Activated CD4-positive, alpha-beta T cell treated with anti-CD3 and anti-CD28 coated beads, Interleukin-2, amount 50 U/mL, for 24 hours (primary cell): ENCODE results near the gene TRMT1.

Source experiments
- DNase-seq, 2 donors: peaks; one replicate each; pipeline ENCODE4 v3.0.0-alpha.2; 2020; ENCODE audit warnings: low read depth in 1 of 2, low spot score in 1 of 2

The TRMT1 gene

DNA sequence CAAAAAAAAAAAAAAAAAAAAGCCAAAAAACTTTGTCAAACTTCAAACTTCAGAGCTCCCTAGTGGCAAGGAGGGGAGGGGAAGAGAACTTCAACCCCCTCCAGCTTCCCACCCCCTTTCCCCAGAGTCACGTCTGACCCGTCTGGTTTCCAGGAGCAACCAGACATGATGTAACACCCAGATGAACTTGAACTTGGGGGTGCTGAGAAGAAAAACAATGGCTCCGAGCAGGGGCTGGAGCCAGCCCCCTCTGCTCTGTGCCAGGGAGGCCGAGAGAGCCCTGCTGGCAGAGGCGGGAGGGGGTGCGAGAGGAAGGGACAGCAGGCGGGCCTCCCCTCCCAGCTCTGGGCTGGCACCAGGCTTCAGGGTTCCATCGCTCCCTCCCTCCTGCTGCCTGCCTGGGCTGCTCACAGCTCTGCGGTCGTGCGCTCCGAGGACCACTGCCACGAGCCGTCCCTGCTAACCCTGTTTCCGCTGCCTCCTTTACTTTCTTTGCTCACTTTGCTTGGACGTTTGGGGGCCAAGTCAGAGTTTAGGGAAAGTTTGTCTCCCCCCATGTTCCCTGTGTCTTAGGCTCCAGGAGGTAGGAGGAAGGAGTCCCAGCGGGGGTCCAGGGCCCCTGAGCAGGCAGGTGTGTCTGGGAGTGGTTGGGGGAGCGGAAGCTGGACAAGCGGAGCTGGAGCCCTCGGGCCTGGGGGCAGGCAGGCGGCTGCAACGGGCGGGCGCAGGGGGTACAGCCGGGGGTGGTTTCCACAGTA is 25.0 kb downstream of the TRMT1 start:
- DNase-seq: no peak

DNA sequence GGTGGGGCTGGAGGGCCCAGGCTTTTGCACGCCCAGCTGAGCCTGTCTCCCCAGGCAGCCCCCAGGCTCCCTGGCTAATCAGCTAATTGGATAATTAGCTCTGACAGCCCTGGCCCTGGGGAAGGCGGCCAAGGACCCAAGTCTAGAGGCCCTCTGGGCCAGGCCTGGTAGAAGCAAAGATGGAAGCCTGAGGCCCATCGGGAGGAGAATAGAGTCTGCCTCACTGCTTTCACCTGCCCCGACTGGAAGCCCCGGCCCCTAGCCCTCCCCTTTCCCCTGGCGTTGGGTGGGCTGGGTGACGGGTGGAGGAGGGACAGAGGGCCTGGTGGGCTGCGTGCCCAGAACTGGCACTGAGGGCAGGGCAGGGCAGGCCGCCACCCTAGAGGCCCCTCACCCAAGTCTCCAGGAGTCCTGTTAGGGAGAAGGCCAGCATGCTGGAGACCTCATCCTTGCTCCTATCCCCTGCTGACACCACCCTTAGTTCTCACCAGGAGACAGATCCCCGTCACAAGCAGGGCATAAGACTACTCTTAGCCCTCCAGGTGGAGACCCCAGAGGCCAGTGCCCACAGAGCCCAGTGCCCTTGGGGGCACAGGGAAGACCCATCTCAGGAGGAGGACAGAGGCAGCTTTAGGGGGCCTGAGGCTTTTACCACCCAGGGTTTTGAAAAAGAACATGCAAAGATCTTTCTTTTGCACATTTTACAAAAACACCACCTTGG is 25.9 kb downstream of the TRMT1 start:
- no peak for DNase-seq

DNA sequence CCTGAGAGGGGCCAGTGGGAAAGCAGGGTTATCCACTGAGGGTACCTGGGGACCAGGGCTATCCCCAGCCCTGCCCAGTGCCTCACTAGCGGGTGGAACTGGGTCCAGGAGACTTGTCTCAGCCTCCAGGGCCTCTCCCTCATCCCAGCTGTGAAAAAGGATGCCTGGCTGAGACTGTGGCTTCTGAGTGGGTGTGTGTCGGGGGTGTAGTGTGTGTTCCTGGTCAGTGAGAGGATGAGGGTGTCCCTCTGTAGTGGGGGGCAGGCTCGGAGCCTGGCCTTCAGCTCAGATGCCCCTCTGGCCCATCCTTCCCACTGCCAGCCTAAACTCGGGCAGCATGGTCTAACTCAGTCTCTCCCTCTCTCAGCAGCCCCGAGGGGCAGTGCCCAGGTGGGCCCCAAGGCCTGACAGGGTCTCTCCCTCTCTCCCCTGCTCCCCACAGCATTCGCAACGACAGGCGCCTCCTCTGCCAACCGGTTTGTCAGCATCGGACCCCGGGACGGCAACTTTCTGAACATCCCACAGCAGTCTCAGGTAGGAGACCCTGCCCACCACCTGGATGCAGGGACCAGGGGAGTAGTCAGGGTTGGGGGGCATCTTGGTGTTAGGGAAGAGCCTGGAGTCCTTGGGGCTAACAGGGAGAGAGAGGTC is 26.6 kb downstream of the TRMT1 start:
- DNase-seq: no peak

DNA sequence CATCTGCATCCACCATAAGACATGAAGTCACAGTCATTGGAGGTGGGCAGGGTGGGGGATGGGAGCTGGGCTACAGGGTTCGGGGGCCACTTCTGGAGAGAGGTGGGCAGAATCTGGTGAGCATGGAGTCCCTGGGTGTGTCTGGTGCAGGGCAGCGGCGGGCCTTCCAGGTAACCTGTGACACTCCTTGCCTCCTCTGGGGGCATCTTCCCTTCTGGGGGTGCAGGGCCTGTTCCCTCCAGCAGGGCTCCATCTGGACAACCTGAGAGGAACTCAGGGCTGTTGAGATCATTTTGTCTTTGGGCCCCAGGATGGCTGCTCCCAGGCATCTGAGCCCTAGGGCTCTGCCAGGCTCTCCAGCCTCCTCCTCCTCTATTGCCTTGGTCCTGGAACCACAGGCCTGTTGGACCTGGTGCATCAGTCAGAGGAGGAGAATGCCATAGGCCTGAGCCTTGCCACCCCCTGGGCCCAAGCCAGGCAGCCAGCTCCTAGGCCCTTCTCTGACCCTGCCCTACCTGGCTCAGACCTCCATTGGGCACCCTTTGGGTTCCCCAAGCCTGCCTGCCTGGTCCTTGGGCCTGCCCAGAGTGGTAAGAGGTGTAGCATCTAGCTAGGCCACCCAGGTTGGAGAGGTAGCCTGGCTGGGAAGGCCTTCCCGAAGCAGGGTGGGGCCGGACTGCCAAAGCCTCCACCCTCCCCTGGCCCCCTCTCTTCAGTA is 27.2 kb downstream of the TRMT1 start:
- DNase-seq: no peak

DNA sequence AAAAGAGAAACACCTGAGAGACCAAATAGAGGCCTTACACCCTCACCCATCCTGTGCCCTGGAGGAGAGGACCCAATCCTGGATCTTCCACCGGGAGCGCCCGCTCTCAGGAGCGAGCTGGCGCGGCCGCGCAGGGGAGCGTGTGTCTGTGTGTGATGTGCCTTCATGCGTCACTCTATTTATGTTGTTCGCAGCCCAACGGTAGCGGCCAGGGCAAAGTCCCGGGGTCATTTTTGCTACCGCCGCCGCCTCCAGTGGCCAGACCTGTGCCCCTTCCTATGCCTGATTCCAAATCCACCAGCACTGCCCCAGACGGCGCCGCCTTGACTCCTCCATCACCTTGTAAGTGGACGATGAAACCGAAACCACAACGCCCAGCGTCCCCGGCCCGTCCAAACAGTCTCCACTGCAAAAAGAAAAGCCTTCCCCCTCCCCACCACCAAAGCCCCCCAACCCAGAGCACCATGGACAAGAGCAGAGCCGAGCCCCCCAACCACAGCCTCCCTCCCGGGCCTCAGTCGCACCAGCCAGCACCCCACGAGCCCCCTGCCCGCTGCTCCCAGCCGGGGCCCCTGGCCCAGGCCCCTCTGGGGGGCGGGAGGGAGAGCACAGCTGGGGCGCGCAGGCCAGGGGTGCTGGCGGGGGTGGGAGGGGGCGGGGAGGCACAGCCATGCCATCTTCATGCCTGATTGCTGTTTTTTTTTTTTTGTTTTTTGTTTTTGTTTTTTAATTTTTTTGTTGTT is 28.6 kb downstream of the TRMT1 start:
- DNase-seq: no peak

DNA sequence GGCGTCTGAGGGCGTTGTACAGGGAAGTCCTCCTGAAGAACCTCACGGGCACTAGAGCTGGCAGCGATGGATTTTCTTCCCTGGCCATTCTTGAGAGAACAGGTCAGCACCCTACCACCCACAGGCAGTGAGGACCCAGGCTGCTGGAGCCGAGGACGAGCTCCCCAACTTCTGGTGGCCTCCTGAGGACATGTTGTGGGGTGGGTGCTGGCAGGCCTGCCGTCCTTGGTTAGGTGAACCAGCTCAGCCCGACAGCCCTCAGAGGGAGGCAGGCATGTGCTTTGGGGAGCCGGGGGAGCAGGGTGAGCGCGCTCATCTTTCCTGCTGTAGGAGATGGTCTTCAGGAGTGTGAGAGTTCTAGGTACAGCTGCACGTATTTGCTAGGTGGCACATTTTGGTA is 29.2 kb downstream of the TRMT1 start:
- no peak for DNase-seq

DNA sequence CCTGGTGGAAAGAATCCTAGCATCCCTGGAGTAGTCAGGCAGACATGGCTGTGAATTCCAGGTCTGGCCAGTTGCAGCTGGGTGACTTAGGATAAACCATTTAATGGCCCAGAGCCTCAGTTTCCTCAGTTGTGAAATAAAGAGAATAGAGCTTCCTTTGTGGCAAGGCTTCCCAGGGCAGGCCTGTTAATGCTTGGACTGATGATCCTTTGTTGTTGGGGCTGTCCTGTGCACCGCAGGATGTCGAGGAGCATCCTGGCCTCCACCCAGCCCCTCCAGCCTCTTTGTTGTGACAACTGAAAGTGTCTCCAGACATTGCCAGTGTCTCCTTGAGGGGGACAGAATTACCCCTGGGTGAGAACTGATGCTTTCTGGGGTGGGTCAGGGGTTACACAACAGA is 30.2 kb downstream of the TRMT1 start:
- DNase-seq: no peak

DNA sequence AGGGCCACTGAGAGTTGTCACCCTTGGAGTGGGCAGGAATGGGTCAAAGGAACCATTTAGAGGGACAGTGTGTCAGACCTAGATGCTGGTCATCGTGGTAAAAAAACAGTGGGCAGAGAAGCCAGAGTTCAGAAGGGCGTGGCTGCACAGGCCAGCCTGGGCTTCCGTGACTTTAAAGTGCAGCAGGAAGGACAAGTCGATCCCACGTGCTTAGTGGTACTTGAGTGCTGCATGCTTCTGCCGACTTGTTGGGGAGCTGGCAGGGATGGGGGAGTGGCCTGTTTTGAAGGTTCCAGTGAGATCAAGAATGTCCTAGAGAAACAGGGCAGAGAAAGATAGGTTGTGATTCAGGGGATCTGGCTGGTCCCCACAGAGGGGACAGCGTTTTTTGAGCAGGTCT is 30.9 kb downstream of the TRMT1 start:
- no peak for DNase-seq

DNA sequence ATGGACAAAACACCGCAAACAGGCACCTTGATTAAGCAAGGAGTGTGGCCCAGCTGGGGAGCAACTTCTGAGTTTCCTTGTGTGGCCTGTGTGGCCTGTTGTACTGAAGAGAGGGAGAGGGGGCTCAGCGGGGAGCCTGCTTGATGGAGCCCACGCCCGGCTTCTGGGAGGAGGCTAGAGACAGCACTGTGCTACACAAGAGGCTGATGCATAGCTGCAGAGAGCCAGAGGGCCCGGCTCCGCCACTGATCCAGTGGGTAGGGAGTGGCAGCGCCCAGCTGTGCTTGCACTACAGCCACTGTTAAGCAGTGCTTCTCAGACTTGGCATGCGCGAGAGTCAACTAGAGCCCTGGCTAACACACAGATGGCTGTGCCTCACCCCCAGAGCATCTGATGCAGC is 32.9 kb downstream of the TRMT1 start:
- no peak for DNase-seq

DNA sequence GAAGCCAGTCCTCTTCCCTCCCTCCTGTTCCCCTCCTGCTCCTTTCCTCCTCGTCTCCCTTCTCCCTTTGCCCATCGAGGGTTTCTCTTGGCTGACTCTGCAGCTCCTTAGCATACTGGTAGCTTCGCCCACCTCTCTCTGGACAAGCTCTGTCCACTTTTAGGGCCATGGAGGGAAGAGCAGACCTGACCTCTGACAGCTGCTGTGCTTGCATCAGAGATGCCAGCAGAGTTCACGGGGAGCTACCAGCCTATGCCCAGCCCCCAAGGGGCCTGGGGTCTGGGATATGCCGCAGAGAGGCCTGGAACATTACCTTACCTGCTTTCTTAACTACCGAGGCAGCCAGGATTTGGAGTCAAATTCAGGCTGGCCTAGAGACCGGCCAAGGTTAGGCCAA is 33.5 kb downstream of the TRMT1 start:
- DNase-seq: no peak

DNA sequence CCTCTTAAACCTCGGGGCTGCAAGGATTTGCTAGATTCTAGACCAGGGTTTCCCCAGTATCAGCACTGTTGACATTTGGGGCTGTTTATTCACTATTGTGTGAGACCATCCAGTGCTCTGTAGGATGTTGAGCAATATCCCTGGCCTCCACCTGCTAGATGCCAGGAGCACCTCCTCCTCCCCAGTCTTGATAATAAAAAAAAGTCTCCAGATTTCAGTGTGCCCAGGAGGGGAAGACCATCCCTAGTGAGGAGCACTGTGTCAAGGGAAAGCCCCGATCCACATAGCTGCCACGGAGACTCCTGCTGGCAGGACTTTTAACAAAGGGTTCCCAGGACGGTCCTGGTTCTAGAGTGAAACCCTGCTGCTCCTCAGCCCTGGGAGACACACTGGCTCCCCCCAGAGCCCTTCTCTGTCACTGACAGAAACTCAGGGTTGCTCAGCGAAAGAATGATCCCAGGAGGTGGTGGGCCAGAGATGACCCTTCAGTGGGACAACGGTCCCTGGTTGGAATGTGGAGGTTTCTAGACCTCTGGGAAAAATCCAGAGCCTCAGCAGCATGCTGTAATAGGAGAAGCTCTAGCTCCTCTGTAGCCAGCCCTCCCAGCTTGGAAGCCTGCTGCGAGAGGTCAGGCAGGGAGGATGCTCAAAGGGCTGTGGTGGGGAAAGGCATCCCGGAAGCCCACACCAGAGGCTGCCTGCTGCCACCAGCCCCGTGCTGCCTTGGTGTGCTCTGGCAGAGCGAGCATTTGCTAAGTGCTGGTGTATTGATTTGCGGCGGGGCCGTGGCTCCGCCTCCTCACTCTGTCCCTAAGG is 34.1 kb downstream of the TRMT1 start:
- no peak for DNase-seq

DNA sequence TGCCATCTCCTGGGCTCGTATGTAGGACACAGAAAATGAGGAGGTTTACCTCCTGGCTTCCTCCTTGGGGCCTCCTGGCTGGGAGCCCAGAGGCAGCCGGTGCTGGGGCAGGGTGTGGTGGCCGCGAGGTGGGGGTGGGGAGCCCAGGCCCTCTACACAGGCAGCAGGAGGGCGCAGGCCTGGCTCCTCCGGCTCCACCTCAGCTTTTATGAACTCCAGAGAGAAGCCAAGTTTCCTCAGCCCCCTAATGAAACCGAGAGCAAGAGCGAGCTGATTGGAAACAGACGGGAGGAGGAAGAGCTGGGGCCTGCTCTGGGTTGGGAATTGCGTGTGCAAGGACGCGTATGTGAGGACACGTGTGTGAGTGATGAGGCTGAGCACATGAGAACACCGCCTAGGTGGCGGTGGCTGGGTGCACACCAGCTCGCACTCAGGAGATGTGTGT is 37.0 kb downstream of the TRMT1 start:
- no peak for DNase-seq

DNA sequence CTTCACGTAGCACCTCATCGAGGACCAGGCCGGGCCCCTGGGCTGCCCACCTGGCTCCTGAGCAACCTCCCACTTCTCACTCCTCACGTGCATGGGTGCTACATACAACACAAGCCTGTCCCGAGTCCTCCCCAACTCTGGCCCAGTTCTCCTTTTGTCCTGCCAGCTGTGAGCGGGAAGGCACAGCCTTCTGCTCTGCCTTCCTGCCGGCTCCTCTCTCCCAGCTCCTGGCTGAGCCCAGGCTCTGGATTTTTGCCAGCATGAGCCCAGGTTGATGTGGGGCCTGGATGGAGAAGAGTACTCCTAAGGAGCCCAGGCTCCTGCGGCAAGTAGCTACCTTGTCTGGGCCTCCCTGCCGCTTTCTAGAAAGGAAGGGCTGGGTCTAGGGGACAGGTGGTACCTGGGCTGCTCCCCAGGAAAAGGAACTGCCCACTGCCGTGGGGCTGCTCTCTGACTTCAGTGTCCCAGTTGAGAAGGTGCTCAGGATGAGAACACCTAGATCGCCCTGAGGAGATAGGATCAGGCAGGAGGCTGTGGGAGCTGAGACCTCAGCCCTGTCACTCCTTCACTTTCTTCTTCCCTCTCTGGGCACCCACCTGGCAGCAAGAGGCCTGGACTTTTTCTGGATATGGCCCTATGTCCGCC is 37.5 kb downstream of the TRMT1 start:
- DNase-seq: no peak

DNA sequence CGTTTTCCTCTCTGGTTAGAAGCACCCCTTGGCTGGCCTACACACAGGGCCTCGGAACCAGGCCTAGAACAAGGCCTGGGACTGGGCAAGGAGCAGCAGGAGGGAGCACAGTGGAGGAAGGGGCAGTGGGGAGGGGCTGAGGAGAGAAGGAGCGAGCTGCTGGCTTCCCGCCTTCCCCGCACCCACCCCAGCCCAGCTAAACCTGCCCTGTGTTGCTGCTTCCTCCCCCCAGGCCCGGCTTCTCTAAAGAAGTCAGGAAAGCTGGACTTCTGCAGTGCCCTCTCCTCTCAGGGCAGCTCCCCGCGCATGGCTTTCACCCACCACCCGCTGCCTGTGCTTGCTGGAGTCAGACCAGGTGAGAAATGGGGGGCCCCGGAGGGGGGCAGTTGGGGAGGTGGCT is 38.2 kb downstream of the TRMT1 start:
- no peak for DNase-seq

DNA sequence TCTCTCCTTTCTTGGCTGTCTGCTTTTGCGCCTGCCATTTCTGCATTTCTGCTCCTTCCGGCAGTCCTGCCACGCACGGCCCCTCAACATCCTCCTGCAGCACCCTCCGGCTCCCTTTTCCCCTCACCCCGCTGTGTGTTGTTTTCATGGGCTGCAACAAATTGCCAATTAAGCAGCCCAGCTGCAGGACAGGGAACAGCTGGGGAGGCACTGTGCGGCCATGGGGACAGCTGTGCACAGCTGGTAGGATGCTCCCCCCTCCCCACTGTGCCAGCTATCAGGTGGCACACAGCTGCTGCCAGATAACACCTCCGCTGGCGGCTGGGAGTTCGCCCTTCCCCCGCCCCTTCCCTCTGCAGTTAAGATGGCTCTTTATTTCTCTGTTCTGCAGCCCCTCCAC is 39.3 kb downstream of the TRMT1 start:
- no peak for DNase-seq

DNA sequence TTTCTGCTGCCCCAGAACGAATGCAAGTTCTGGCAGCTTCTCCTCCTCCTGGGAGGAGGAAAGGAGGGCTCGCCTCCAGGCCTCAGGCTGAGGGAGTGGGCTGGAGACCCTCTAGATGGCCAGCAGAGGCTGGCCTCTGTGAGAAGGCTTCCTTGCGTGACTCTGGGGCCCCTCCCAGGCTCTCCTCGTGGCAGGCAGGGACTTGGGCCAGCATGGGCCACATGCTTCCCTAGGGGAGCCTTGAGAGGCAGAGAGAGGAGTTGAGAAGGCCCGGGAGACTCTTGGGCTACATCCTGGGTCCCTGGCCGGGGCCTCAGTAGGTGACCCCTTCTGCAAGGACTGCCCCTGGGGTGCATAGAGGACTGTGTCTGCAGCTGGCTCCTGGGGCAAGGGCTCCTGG is 39.8 kb downstream of the TRMT1 start:
- no peak for DNase-seq

DNA sequence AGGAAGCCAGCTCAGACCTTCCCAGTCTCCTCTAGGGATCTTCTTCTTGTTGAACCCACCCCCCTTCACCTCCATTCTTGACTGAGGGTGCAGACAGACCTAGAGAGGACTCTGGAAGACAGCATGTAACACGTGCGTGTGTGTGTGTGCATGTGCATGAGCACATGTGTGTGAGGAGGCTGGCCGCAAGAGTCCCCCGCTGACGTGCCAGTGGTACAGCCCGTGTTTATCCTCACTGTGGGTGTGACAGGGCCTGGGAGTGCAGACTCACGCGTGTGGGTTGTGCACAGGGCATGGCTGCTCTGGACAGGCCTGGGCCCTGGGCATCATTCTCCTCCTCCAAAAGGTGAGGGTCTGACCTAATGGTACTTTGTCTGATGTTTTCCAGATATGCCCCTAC is 40.2 kb downstream of the TRMT1 start:
- no peak for DNase-seq

DNA sequence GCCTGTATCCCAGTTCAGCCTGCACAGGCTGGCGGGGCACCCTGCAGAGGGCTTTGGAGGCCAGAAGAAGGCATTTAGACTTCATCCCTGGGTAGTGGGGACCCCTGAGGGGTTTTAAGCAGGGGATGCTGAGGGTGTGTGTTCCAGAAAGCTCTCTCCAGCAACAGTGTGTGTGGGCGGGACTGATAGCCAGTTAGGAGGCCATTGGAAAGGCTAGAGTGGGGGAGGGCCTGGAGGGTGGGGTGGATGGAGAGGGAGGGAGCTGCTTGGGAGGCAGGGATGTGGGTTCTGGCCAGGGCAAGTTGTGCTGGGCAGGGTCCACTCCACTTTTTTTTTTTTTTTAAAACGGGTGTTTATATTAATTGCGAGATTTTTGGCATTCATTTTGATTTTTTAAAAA is 42.2 kb downstream of the TRMT1 start:
- no peak for DNase-seq

DNA sequence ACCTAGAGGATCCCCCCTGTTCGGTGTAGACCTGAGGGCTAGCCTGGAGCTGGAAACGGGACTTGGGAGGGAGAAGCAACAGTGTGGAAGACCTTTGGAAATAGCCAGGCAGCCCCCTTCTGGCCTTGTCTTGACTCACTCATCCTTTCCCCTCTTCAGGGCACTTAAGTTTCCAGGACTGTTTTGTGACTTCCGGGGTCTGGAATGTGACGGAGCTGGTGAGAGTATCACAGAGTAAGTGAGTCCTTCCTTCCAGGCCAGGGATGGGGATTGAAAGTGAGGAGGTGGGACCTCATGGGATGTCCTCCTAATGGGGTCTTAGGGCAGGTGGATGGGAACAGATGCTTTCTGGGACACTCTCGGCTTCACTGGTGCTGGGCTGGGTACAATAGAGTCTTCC is 43.3 kb downstream of the TRMT1 start:
- no peak for DNase-seq
